HG02981 (cell line): ENCODE data around the gene MICAL2.
A peak's percentile ranks its signal among the peaks of the same experiment; 100 is the strongest.

Source experiments
- ATAC-seq: cut with Tn5 transposase; IDR thresholded peaks from one replicate; pipeline ENCODE4 v1.9.1; 2021; ENCODE audit warnings: mild to moderate bottlenecking, moderate library complexity; ENCODE audit not compliant: unreplicated experiment

Gene MICAL2

DNA sequence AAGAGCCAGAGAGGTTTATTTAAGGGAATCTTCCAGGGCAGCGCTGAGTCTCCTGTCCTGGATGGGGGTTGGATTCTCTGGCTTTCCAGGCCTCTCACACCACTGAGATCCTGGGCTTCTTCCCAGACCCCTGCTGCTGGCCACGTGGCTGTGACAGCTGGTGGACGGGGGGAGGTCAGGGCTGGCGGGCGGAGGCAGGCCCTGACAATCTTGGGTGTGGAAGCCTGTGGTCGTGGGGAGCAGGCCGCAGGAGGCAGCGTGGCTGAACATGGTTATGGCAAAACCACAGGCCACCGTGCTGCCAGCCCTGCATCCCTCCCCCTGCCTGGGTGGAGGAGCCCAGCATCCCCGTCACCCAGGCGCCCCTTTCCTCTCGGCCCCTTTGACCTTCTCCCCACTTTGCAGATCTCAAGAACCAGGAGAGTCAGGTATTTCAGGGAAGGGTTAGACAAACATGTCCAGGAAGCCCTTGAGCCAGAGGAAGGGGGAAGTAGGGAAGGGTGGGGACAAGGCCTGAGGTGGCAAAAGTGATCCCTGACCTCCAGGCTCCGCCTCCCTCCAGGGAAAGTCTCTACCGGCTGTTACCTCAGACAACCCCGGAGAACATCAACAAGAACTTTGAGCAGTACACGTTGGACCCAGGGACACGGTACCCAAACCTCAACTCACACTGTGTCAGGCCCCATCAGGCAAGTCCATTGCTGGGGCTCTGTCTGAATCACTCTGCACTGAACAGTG lies 111.8 kb downstream of the MICAL2 start:
- ATAC-seq = no peak

DNA sequence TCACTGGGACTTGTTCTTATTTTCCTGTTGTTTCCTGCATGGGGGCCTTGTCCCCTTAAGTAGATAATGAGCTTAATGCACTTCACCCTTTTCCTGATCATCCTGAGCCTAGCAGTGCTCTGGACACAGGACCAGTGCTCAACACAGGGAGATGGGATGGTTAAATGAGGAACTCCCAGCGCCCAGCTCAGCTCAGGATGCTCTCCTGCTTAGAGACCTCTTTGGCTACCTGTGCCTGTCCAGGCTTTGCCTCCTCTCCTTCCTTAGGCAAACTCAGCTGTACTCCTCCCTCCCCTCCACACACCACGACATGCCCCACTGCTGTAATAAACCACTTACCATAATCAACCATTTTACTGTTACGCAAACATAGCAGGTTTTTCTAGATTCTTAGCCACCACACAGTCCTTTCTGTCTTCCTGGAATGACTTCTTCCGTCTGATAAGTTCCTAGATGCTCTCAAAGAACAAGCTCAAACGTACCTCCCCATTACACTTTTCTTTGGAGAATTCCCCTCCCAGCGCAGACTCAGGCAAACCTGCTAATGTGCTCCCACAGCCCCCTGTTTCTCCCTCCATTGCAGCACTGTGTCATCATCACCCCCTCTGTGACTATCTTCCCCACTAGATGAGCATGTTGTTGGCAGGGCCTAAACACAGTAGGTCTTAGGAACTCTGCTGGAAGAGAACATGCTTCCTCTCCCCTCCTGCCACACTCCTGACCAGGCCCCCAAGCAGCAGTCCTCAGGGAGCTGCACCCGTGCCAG lies 113.6 kb downstream of the MICAL2 start:
- peak; percentile 5 for ATAC-seq

DNA sequence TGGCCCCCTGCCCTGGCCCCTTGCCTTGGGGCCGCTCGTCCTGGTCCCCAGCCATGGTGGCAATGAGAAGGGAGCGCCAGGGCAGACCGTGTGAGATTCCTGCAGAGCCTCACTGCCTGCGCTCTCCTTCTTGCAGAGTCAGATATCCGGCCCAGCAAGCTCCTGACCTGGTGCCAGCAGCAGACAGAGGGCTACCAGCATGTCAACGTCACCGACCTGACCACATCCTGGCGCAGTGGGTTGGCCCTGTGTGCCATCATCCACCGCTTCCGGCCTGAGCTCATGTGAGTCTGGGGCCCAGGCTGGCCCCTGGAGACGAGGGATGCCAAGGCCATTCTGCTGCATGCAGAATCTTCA lies 114.1 kb downstream of the MICAL2 start:
- peak; percentile 97 for ATAC-seq

DNA sequence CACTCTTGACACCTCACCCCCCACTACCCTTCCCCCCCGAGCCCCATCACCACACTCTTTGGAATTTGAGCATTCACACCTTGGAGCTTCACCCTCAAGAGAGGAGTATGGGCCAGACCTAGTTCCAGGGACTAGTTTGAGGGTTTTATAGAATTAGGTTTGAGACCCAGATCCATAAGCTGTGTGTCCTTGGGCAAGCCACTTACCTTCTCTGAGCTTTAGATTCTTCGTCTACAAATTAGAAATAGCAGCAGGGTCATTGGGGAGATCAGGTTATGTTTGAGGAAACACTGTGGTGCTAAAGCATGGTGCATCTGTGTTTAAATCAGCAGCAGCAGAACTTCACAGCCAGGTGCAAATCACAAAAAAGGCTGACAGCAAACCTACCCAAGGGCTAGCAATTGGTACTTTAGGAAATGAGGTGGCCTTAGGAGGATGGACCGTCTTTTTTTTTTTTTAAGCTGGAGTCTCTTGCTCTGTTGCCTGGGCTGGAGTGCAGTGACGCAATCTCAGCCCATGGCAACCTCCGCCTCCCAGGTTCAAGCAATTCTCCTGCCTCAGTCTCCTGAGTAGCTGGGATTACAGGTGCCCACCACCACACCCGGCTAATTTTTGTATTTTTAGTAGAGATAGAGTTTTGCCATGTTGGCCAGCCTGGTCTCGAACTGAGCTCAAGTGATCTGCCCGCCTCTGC lies 114.8 kb downstream of the MICAL2 start:
- ATAC-seq = no peak

DNA sequence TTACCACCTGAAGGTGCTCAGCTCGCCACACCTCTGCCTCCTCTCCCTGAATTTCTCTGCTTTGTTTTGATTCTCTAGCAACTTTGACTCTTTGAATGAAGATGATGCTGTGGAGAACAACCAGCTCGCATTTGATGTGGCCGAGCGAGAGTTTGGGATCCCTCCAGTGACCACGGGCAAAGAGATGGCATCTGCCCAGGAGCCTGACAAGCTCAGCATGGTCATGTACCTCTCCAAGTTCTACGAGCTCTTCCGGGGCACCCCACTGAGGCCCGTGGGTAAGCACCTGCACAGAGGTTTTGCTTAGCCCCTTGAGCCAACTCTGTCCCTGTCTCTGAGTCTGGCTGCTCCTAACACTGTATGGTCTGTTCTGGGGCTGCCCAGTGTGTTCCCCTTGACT lies 115.7 kb downstream of the MICAL2 start:
- no peak for ATAC-seq

DNA sequence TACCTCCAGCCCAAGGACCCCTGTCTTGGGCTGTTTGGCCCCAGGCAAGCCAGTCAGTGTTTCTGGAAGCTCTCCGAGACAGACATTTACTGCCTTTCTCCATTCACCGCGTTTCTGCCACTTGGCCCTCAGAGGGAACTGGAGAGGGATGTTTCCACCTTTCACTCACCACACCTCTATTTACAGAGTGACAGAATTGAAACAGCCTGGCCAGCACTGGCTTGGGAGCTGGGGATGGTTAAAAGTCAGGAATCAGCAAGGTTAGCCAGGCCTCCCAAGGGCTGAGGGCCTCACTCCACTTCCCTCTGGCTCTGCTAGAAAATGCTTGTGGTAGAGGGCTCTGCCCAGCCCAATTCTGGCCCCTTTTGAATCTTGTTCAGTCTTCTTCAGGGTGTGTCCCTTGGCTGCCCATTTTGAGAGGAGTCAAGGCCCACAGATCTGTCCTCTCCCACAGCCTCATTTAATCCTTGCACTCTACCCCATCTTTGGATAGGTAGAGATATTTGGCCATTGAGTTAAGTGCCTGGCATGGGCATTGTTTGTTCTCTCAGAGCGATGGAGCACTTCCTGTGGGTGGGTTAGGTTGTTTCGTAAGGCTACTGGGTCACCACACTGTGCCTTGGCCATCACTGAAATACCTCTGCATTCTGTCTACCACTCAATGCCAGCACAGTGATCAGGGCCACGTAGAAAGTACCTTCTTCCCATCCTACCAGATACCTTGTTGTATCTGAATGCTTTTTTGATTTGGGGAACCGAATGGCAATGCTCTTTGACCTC lies 119.2 kb downstream of the MICAL2 start:
- ATAC-seq = no peak

DNA sequence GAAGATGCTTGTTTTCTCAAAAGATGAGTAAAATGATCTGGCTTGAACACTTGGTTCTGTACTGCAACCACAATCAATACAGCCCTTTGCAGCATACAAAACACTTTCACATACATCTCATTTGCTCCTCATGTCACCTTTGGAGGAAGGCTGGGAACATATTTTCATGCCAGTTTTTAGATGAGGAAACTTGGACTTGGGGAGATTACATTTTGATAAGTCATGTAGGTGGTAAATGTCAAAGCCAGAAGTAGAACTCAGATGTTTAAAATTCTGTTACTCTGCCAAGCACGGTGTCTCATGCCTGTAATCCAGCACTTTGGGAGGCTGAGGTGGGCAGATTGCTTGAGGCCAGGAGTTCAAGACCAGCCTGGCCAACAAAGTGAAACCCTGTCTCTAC lies 121.8 kb downstream of the MICAL2 start:
- no peak for ATAC-seq

DNA sequence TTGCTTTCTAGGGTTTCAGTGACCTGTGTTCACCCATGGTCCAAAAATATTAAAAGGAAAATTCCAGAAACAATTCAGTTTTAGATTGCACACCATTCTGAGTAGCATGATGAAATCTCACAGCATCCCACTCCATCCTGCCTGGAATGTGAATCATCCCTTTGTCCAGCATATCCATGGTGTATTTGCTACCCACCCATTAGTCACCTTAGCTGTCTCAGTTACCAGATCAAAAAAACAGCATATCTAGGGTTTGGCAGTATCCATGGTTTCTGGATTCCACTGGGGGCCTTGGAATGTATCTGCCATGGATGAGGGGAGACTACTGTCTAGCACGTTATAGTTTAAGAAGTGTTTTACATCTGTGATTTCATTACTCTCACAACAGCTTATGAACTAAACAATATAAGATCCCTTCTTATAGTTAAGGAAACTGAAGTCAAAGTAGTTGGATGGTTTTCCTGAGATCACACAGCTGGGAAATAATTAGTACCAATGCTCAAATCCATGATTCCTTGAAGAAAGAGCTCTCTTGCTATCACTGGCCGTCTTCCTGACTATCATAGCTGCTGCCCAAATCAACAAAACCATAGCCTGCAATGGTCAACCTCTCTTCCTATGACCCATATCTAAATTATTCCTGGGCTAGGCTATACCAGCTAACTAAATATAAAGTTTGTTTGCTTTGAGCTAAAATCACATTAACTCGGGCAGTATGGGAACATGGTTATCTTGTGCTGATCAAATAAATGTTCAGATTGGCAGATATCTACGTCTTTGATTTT lies 122.6 kb downstream of the MICAL2 start:
- ATAC-seq = no peak

DNA sequence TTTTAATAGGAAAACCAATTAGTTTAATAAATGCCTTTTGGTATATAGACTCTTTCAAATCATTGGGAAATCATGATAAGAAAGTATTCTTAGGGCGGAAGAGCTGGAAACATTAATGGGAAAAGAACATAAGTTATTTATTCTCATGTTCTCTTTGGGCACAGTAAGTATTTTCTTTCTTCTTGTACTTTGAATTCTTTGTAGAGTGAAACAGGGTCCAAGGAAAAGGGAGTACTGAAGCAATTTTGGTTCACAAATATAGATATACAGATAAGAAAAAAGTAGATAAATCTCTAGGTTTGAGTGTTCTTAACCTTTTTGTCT lies 123.2 kb downstream of the MICAL2 start:
- ATAC-seq = no peak

DNA sequence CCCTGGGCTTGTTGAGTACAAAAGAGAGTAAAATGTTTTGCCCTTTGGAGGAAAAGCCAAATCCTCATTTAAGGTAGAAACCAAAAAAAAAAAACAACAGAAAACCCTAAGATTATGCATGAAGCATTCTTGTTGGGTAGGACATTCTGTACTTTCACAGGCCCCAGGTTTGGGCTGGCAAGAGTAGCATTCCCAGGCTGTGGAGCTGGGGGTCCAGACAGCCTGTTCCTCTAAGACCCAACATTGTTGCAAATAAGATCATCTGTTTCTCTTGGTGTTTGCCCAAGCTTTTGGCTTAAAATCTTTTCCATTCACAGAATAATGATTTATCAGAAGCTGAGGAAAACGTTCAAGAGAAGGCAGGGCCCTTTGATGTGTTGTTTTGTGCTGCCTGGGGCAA lies 123.8 kb downstream of the MICAL2 start:
- ATAC-seq = no peak

DNA sequence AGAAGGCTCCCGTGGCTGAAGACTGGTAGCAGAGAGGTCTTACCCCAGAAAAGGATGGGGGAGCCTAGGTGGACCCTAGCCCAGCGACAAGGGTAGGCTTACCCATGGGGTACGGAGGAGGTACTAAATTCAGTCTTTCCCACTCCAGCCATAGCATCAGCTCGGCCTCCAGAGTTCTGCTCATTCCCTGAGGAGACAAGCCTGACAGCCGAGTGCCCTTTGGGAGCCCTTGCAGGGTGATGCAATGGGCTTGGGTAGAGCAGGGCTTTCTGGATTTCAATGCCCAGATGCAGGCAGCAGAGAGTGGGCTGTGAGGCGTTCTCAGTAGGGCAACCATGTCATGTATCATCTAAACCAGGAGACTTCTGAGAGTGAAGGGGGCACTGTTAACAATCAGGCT lies 124.7 kb downstream of the MICAL2 start:
- ATAC-seq = no peak

DNA sequence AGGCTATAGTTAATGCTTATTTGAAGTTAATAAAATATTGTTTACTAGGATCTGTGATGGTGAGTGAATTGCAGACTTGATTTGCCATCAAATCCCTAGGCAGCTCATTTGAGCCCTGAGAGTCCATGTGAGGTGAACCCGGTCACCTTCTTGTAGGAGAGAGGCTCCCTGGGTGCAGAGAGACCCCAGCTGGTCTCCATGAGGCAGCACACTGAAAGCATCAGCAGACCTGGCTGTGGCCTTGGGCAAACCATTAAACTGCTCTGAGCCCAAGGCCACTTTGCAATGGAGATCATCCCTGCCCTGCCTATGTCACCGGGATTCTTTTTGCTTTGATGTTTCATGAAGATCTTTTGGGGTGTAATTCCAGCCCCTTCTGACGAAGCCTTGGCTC lies 125.2 kb downstream of the MICAL2 start:
- ATAC-seq = peak; percentile 5

DNA sequence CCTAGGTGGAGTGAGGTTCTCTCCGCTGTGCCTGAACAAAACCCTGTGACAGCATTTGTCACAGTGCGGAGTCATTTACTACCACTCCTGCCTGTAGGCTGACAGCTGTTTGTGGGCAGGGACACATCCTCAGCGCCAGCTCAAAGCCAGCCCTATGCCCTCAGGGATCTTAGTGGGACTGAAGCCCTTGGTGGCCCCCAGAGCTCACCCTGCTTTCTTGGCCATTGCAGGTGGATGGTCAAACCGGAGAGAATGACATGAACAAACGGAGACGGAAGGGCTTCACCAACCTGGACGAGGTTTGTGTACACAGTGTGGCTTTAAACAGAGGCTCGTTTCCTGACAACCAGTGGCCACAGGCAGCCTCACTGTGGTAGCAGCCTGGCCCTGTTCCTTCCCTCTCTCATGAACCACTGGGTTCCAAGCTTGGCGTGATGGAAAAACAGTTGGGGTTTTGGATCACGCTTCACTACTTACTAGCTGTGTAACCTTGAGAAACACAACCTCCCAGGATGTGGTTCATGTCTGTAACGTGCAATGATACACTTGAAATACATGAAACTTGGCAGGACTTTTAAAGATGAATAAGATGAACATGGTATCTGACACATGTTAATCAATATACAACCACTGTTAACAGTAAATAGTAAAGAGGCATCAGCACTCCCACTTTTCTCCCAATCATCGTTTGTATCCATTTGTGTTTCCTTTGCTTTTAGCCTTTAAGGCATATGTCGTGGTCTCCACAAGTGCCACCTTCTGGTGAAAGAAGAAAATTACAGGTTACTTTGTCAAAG lies 125.8 kb downstream of the MICAL2 start:
- peak; percentile 89 for ATAC-seq

DNA sequence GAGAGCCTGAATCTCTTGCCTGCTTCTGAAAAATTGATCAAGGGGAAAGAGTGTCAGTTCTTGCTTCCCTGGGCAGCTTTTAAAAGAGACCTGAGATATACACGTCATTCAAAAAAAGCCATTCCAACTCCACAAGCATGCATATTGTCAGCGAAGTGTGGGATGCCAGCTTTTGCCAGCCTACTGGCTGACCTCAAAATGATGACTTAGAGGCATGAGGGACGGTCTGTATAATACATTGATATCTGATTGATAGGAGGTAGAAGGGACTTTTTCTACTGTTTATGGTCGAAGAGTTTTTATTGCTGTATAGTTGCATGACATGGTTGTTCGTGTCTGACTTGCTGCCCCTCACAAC lies 126.3 kb downstream of the MICAL2 start:
- ATAC-seq = no peak

DNA sequence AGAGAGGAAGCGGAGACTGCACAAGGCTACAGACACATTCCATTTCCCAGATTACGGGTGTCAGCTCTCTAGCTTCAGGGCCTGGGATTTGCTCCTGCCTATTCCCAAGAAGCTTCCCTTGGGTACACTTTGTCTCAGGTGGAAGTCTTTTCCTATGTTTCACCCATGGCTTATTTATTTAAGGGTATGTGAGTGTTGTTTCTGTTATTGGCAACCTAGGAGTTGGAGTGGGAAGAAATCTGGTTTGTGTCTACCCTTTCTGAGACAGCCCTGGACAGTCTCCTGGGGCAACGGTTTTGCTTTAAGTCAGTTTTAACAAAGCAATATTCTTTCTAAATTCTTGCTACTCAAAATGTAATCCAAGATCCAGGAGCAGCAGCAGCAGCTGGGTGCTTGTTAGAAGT lies 127.0 kb downstream of the MICAL2 start:
- no peak for ATAC-seq

DNA sequence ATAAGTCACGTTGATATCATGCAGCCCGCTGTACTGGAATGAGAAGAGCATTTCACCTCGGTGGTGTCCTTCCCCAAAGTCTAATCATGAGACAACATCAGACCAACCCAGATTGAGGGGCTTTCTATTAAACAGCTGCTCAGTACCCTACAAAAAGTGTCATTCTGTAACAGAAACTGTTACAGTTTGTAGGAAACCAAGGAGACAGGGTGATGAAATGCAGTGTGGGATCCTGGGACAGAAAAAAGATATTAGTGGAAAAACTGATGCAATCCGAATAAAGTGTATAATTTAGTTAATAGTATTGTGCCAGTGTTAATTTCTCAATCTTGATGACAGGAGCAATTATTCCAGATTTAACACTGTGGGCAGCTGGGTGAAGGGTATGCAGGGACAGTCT lies 128.0 kb downstream of the MICAL2 start:
- no peak for ATAC-seq

DNA sequence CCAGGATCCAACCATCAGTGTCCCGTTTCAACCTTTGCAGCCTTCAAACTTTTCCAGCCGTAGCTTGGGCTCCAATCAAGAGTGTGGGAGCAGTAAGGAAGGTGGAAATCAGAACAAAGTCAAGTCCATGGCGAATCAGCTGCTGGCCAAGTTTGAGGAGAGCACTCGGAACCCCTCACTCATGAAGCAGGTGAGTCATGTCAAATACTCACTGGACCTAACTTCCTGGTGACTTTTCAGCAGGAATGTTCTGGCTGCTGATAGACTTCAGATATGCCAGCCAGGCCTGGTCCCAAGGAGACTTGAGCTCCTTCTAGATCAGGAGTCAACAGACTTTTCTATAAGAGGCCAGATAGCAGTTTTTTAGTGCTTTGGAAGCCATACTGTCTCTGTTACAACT lies 129.0 kb downstream of the MICAL2 start:
- no peak for ATAC-seq

DNA sequence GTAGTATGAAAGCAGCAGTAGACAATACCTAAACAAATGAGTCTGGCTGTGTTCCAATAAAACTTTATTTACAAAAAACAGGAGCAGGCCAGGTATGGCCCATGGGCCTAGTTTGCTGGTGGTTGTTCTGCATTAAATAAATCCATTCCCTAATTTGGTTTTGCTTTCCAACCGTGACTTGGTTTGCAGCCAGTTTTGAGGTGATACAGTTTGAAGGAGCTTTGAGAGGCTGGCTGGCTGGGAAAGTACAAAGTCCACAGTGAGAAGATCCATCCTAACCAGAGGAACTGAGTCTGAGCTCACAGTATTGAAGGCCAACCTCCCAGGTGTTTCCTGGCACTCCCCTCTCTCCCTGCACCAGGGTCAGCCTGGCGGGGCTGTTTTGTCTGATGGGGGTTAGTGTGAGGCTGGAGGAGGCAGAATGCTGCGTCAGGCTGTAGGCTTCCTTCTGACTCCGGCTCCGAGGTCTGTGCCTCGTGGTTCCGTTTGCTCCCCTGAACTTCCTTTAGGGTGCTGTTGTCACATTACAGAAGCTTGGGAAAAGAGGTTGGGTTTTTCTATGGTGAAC lies 129.5 kb downstream of the MICAL2 start:
- no peak for ATAC-seq

DNA sequence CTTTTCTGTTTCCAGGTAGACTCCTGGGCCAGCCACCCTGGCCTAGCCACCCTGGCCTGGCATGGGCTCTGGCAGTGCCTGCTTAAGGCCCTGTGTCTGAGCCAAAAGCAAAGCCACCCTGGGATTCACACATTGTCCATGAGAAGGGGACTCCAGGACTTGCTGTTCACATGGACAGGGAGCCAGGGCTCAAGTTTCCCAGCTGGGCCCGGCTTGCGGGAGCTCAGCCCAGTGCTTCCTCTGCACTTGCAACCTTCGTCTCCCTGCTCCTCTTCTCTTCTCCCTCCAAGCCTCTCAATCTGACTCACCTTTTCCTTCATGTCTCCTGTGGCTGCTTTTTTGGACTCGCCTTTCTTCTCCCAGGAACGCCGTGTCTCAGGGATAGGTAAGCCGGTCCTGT lies 130.3 kb downstream of the MICAL2 start:
- no peak for ATAC-seq

DNA sequence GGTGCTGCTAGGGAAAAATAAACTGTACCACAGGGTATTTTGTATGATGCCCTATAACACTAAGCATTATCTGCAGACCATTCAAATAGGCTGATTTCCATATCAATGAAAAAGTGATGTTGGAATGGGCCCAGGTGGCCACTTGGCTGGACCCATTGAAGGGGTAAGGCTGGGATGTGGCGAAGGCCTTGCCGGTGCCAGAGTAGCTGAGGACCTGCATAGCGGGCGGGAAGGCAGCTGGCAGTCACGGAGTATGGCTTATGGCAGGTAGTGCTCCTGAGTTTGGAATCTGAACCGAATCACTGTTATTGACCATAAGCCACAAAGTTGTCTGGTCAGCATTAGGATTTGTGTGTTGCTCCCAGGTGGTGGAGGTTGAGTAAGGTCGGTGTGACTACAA lies 131.0 kb downstream of the MICAL2 start:
- ATAC-seq = no peak
